NCI-H187 treated with DMSO at 0.1 percent for 48 hours (cell line): ENCODE measurements around the gene CYP2A13.
A peak's percentile ranks its signal among the peaks of the same experiment; 100 is the strongest.
"Not testable (repeated sequence)": the region's sequence is repeated elsewhere in the genome, so short reads cannot be mapped to it uniquely, and the experiment has no call there.

Experiments
- DNase-seq: peaks from one replicate; lab custom pipeline; 2025; lab: John Stamatoyannopoulos, UW

CYP2A13 gene

GRCh38 chr19:41120929-41121911 is 33.0 kb downstream of the CYP2A13 start:
- DNase-seq = not testable (repeated sequence)

GRCh38 chr19:41122846-41123245 is 34.6 kb downstream of the CYP2A13 start:
- not testable (repeated sequence) for DNase-seq

- DNase-seq = no peak
Measured at GRCh38 chr19:41123716-41124294, 35.6 kb downstream of the CYP2A13 start.

- not testable (repeated sequence) for DNase-seq
Measured at GRCh38 chr19:41126765-41127203, 38.5 kb downstream of the CYP2A13 start.

- DNase-seq = not testable (repeated sequence)
Measured at GRCh38 chr19:41127362-41127761, 39.1 kb downstream of the CYP2A13 start.

GRCh38 chr19:41127801-41128300 is 39.6 kb downstream of the CYP2A13 start:
- not testable (repeated sequence) for DNase-seq

GRCh38 chr19:41128692-41129091 is 40.4 kb downstream of the CYP2A13 start:
- no peak for DNase-seq

- no peak for DNase-seq
Measured at GRCh38 chr19:41131186-41131585, 42.9 kb downstream of the CYP2A13 start.

GRCh38 chr19:41133260-41133659 is 45.0 kb downstream of the CYP2A13 start:
- no peak for DNase-seq

GRCh38 chr19:41134616-41135015 is 46.4 kb downstream of the CYP2A13 start:
- DNase-seq = no peak

GRCh38 chr19:41135390-41136384 is 47.4 kb downstream of the CYP2A13 start:
- DNase-seq = not testable (repeated sequence)

- no peak for DNase-seq
Measured at GRCh38 chr19:41136636-41137455, 48.6 kb downstream of the CYP2A13 start.

GRCh38 chr19:41144403-41144802 is 56.2 kb downstream of the CYP2A13 start:
- peak; percentile 5 for DNase-seq
